Stimulated activated naive CD8-positive, alpha-beta T cell treated with anti-CD3 and anti-CD28 coated beads, Interleukin-15, amount 100 ng/mL, for 72 hours (primary cell): ENCODE results near the gene KBTBD7.
A peak's percentile ranks its signal among the peaks of the same experiment; 100 is the strongest.
"Not testable (repeated sequence)": the region's sequence is repeated elsewhere in the genome, so short reads cannot be mapped to it uniquely, and the experiment has no call there.

Experiments used
- ATAC-seq: fragments of 150-1000 bp; cut with Tn5 transposase; 2 replicates; pipeline ENCODE4 v1.10.0; 2021; ENCODE audit warnings: mild to moderate bottlenecking, moderate library complexity
- DNase-seq, 2 donors: peaks; one replicate each; pipeline ENCODE4 v3.0.0; 2021 to 2022
- H3K27ac Mint-ChIP-seq, 2 donors: one replicate each; pipeline ENCODE4 v1.8.0; 2022; ENCODE audit warnings: mild to moderate bottlenecking in 2 of 2, mixed read lengths in 2 of 2, moderate library complexity in 2 of 2
- H3K27me3 Mint-ChIP-seq: one replicate; pipeline ENCODE4 v1.8.0; 2022; ENCODE audit warnings: mixed read lengths
- H3K4me1 Mint-ChIP-seq: one replicate; pipeline ENCODE4 v1.8.0; 2022; ENCODE audit warnings: mild to moderate bottlenecking, mixed read lengths
- H3K4me3 Mint-ChIP-seq, 2 donors: one replicate each; pipeline ENCODE4 v1.8.0; 2022; ENCODE audit warnings: mild to moderate bottlenecking in 2 of 2, mixed read lengths in 2 of 2, moderate library complexity in 1 of 2
- H3K9me3 Mint-ChIP-seq, 2 donors: one replicate each; pipeline ENCODE4 v1.8.0; 2022; ENCODE audit warnings: mixed read lengths in 2 of 2

Gene KBTBD7

DNA sequence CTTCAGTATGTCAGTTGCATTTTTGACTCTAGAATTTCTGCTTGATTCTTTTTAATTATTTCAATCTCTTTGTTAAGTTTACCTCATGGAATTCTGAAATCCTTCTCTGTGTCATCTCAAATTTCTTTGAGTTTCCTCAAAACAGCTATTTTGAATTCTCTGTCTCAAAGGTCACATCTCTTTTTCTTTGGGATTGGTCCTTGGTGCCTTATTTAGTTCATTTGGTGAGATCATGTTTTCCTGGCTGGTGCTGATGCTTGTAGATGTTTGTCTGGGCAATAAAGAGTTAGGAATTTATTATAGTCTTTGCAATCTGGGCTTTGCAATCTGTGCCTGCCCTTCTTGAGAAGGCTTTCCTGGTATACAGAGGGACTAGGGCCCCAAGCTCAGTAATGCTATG lies 18.5 kb upstream of the KBTBD7 start:
- Mint-ChIP-seq H3K4me3 (no peak overlapping the region), H3K4me1 (no peaks in the 10 kb centered on the region), H3K27me3 (no peaks in the 10 kb centered on the region), H3K9me3 (peaks cover 28 to 32% of the 10 kb centered on the region in 2 donors), H3K27ac (peak overlapping the region in 1 of 2 donors; percentile 22)
- DNase-seq (no peak), ATAC-seq (no peak)

DNA sequence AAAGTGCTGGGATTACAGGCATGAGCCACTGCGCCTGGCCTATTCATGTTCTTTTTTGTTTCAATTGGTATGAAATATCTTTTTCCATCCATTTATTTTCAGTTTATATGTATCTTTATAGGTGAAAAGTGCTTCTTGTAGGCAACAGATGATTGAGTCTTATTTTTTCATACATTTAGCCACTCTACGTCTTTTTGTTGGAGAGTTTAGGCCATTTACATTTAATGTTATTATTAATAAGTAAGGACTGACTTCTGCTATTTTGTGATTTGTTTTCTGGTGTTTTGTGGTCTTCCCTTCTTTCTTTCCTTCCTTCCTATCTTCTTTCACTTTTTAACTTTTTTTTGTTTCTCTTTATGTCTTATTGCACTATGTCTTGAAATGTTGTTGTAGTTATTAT lies 16.7 kb upstream of the KBTBD7 start:
- Mint-ChIP-seq H3K9me3 (peaks cover 33 to 42% of the 10 kb centered on the region in 2 donors), H3K4me3 (no peak overlapping the region), H3K4me1 (no peaks in the 10 kb centered on the region), H3K27me3 (no peaks in the 10 kb centered on the region), H3K27ac (no peak overlapping the region)
- ATAC-seq (no peak), DNase-seq (no peak)

GRCh38 chr13:41206467-41206866 lies 12.1 kb upstream of the KBTBD7 start:
- Mint-ChIP-seq H3K27ac (no peak overlapping the region), H3K9me3 (peaks cover 25 to 32% of the 10 kb centered on the region in 2 donors), H3K4me3 (no peak overlapping the region), H3K4me1 (no peaks in the 10 kb centered on the region), H3K27me3 (no peaks in the 10 kb centered on the region)
- DNase-seq (no peak), ATAC-seq (no peak)

DNA sequence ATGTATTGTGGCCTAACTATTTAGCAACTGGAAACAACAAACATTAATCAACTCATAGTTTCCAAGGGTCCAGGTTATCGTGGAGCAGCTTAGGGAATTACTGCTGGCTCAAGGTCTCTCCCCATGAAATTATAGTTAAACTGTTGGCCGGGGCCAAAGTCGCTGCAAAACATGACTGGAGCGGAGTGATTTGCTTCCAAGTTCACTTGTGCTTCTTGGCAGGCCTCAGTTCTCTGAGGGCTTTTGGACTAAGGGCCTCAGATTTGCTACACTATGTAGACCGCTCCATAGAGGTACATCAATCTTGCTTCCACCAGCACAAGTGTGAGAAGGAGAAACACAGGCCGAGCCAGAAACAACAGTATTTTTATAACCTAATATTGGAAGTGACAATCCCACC lies 9.4 kb upstream of the KBTBD7 start:
- Mint-ChIP-seq H3K4me3 (no peak overlapping the region), H3K4me1 (peaks cover 4% of the 10 kb centered on the region), H3K9me3 (peaks cover 14 to 16% of the 10 kb centered on the region in 2 donors), H3K27ac (no peak overlapping the region), H3K27me3 (no peaks in the 10 kb centered on the region)
- ATAC-seq (no peak), DNase-seq (no peak)

GRCh38 chr13:41200126-41200525 lies 5.8 kb upstream of the KBTBD7 start:
- DNase-seq (no peak), ATAC-seq (no peak)
- Mint-ChIP-seq H3K9me3 (no peaks in the 10 kb centered on the region), H3K4me1 (peaks cover 17% of the 10 kb centered on the region), H3K4me3 (no peak overlapping the region), H3K27ac (no peak overlapping the region), H3K27me3 (no peaks in the 10 kb centered on the region)

GRCh38 chr13:41199526-41199925 lies 5.2 kb upstream of the KBTBD7 start:
- no peaks in the 10 kb centered on the region for H3K9me3 Mint-ChIP-seq
- ATAC-seq (no peak), DNase-seq (no peak)
- H3K4me1 Mint-ChIP-seq: peaks cover 20% of the 10 kb centered on the region
- no peaks in the 10 kb centered on the region for H3K27me3 Mint-ChIP-seq
- no peak overlapping the region for H3K27ac Mint-ChIP-seq
- H3K4me3 Mint-ChIP-seq: no peak overlapping the region

DNA sequence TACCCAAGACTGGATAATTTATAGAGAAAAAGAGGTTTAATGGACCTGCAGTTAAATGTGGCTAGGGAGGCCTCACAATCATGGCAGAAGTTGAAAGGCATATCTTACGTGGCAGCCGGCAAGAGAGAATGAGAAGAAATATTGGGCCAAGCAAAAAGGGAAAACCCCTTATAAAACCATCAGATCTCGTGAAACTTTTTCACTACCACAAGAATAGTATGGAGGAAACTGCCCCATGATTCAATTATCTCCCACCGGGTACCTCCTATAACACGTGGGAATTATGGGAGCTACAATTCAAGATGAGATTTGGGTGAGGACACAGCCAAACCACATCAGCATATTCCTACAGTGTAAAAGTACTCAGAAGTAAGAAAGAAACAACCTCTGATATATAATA lies 4.7 kb upstream of the KBTBD7 start:
- no peaks in the 10 kb centered on the region for H3K9me3 Mint-ChIP-seq
- peaks cover 25% of the 10 kb centered on the region for H3K4me1 Mint-ChIP-seq
- ATAC-seq (no peak), DNase-seq (no peak)
- no peak overlapping the region for H3K27ac Mint-ChIP-seq
- H3K4me3 Mint-ChIP-seq: no peak overlapping the region
- no peaks in the 10 kb centered on the region for H3K27me3 Mint-ChIP-seq

GRCh38 chr13:41196620-41197019 lies 2.3 kb upstream of the KBTBD7 start:
- peaks cover 45% of the 10 kb centered on the region for H3K4me1 Mint-ChIP-seq
- DNase-seq: no peak
- H3K9me3 Mint-ChIP-seq: no peaks in the 10 kb centered on the region
- H3K27ac Mint-ChIP-seq: no peak overlapping the region
- H3K27me3 Mint-ChIP-seq: no peaks in the 10 kb centered on the region
- no peak overlapping the region for H3K4me3 Mint-ChIP-seq
- ATAC-seq: no peak

DNA sequence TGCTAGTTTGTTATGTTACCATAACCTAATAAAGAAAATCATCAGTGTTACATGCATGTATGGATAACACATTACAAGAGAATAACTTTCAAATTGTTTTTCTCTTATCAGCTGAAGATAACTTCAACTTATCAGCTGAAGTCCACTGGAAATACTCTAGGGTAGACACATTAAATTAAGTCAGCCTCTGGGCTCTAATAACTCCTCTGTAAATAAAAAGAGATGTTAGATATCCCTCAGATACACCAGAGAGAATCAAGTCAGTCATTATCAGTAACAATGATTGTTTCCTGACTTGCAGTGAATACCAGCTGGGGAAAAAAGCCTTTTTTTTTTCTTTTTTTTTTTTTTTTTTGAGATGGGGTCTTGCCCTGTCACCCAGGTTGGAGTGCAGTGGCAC lies 1.6 kb upstream of the KBTBD7 start:
- no peak for DNase-seq
- Mint-ChIP-seq H3K9me3 (no peaks in the 10 kb centered on the region), H3K27ac (no peak overlapping the region), H3K4me3 (no peak overlapping the region), H3K4me1 (peaks cover 45% of the 10 kb centered on the region), H3K27me3 (no peaks in the 10 kb centered on the region)
- ATAC-seq: no peak

DNA sequence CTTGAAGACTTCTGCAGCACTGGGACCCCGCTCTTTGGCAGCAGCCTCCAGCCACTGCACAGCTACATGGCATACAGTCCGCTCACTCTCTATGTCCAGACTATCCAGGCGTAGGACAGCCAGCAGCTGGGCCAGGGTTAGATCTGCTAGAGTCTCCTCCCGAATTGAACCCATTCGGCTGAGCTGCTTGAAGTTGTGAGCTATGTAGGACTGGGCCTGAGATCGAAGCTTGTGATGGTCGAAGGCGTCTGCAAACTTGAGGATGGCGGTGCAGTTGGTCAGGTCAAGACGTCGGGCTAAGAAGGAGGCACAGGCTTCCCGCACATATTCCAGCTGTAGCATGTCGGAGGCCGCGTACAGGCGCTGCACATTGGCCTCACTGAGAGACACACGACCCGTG lies 900 bp downstream of the KBTBD7 start:
- Mint-ChIP-seq H3K27me3 (no peaks in the 10 kb centered on the region), H3K4me1 (peaks cover 38% of the 10 kb centered on the region), H3K9me3 (no peaks in the 10 kb centered on the region), H3K4me3 (peak overlapping the region; percentile 92 to 94), H3K27ac (peak overlapping the region; percentile 40 to 98)
- ATAC-seq (no peak), DNase-seq (no peak)

- no peak overlapping the region for H3K4me3 Mint-ChIP-seq
- H3K27me3 Mint-ChIP-seq: no peaks in the 10 kb centered on the region
- DNase-seq (no peak), ATAC-seq (no peak)
- no peak overlapping the region for H3K27ac Mint-ChIP-seq
- H3K4me1 Mint-ChIP-seq: peaks cover 15% of the 10 kb centered on the region
- no peaks in the 10 kb centered on the region for H3K9me3 Mint-ChIP-seq
Measured at GRCh38 chr13:41188584-41188983, 5.8 kb downstream of the KBTBD7 start.

- no peaks in the 10 kb centered on the region for H3K27me3 Mint-ChIP-seq
- H3K4me3 Mint-ChIP-seq: no peak overlapping the region
- DNase-seq (no peak), ATAC-seq (no peak)
- no peaks in the 10 kb centered on the region for H3K9me3 Mint-ChIP-seq
- H3K27ac Mint-ChIP-seq: no peak overlapping the region
- no peaks in the 10 kb centered on the region for H3K4me1 Mint-ChIP-seq
Measured at GRCh38 chr13:41186481-41186880, 7.9 kb downstream of the KBTBD7 start.

DNA sequence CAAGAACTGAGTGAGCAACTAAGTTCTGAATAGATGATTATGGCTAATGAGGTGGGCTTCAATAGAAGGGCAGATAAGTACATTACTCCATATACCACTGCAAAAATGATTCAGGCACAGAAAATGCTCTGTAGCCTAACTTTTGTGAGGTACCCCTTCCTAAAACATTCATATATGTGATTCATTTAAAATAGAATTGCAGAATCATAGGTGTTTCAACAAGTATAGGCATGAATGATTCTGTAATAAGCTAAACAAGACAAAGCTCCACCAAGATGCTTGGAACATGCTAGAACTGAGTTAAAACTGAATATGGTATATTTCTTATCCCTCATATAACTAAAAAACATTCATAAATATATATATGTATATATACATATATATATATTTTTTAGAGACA lies 12.1 kb downstream of the KBTBD7 start:
- no peak for DNase-seq
- no peak overlapping the region for H3K27ac Mint-ChIP-seq
- ATAC-seq: no peak
- no peak overlapping the region for H3K4me3 Mint-ChIP-seq
- no peaks in the 10 kb centered on the region for H3K9me3 Mint-ChIP-seq
- H3K4me1 Mint-ChIP-seq: peaks cover 15% of the 10 kb centered on the region
- no peaks in the 10 kb centered on the region for H3K27me3 Mint-ChIP-seq

DNA sequence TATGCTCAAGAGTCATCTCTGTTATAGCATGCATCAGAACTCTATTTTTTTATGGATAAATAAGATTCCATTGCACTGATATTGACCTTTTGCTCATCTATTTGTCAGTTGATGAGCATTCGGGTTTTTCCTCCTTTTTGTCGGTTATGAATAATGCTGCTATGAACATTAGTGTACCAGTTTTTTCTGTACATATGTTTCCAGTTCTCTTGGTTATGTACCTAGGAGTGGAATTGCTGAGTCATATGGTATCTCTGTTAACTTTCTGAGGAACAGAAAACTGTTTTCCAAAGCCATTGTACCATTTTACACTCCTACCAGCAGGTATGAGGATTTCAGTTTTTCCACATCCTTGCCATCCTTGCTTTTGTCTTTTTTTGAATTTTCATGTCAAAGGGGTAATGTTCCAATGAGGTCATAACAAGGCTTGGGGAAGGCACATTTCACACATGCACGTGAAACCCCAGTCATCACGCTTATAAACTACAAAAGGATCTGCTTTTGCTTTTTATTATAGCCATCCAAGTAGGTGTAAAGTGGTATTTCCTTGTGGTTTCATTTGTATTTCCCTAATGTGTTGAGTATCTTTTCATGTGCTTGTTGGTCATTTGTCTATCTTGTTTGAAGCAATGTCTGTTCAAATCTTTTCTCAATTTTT lies 14.6 kb downstream of the KBTBD7 start:
- peaks cover 0 to 22% of the 10 kb centered on the region in 2 donors for H3K9me3 Mint-ChIP-seq
- H3K27me3 Mint-ChIP-seq: no peaks in the 10 kb centered on the region
- H3K4me3 Mint-ChIP-seq: no peak overlapping the region
- DNase-seq (no peak), ATAC-seq (peak; percentile 67)
- H3K27ac Mint-ChIP-seq: peak overlapping the region in 1 of 2 donors; percentile 1
- H3K4me1 Mint-ChIP-seq: peaks cover 15% of the 10 kb centered on the region

GRCh38 chr13:41178040-41178439 lies 16.3 kb downstream of the KBTBD7 start:
- Mint-ChIP-seq H3K4me1 (peaks cover 15% of the 10 kb centered on the region), H3K4me3 (no peak overlapping the region), H3K9me3 (peaks cover 0 to 26% of the 10 kb centered on the region in 2 donors), H3K27me3 (no peaks in the 10 kb centered on the region), H3K27ac (peak overlapping the region in 1 of 2 donors; percentile 31)
- DNase-seq (no peak), ATAC-seq (no peak)

DNA sequence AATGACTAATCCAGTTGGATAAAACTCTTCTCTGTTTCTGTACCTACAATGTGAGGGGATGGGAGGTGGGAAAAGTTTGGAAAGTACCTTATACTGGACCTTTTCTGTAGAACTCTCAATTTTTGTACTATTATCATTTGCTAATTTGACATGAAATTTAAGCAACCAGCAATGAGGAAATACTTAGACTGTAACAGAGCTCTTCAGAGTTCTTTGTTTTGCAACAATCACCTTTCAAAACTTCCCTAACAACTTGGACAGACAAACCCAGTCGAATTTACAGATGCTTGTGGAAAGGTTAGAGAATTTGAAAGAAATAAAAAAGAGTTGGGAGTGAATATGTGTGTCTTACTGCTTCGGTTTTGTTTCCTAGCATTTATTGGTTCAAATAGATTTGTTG lies 16.8 kb downstream of the KBTBD7 start:
- Mint-ChIP-seq H3K4me3 (no peak overlapping the region), H3K27ac (no peak overlapping the region), H3K27me3 (no peaks in the 10 kb centered on the region), H3K9me3 (peaks cover 0 to 26% of the 10 kb centered on the region in 2 donors), H3K4me1 (peaks cover 15% of the 10 kb centered on the region)
- ATAC-seq: no peak
- no peak for DNase-seq

DNA sequence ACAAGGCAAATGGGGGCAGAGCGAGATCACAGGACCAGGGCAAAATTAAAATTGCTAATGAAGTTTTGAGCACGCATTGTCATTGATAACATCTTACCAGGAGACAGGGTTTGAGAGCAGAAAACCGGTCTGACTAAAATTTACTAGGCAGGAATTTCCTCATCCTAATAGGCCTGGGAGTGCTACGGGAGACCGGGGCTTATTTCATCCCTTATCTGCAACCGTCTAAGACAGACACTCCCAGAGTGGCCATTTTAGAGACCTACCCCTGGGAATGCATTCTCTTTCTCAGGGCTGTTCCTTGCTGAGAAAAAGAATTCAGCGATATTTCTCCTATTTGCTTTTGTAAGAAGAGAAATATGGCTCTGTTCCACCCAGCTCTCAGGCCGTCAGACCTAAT lies 18.8 kb downstream of the KBTBD7 start:
- Mint-ChIP-seq H3K9me3 (peaks cover 0 to 26% of the 10 kb centered on the region in 2 donors), H3K4me1 (peaks cover 15% of the 10 kb centered on the region)
- not testable (repeated sequence) for H3K4me3 Mint-ChIP-seq, DNase-seq, ATAC-seq, H3K27me3 Mint-ChIP-seq, H3K27ac Mint-ChIP-seq
